ENCODE measurements around the gene EHD1.

EHD1 gene

GRCh38 chr11:64921384-64921783 lies 43.0 kb upstream of the EHD1 start:
- H3K4me3 ChIP-seq (replicated peaks in 1 of 2; ENCODE audit: low read depth in 2 of 2, low read length in 2 of 2): no peak overlapping the region
- TF ChIP-seq CTCF (IDR thresholded peaks at IDR 0.05; ENCODE audit: low read depth, low read length): no peak
- DNase-seq (ENCODE audit: low read depth in 2 of 2): no peak

- no peak overlapping the region for H3K4me3 ChIP-seq (replicated peaks in 1 of 2; ENCODE audit: low read depth in 2 of 2, low read length in 2 of 2)
- TF ChIP-seq CTCF (IDR thresholded peaks at IDR 0.05; ENCODE audit: low read depth, low read length): no peak
- no peak for DNase-seq (ENCODE audit: low read depth in 2 of 2)
Measured at GRCh38 chr11:64920124-64920523, 41.7 kb upstream of the EHD1 start.

GRCh38 chr11:64919627-64920026 lies 41.2 kb upstream of the EHD1 start:
- no peak for DNase-seq (ENCODE audit: low read depth in 2 of 2)

GRCh38 chr11:64918017-64918416 lies 39.6 kb upstream of the EHD1 start:
- DNase-seq (ENCODE audit: low read depth in 2 of 2): peak; percentile 62 to 75
- H3K4me3 ChIP-seq (replicated peaks in 1 of 2; ENCODE audit: low read depth in 2 of 2, low read length in 2 of 2): peak overlapping the region; percentile 50 to 92
- TF ChIP-seq CTCF (IDR thresholded peaks at IDR 0.05; ENCODE audit: low read depth, low read length): peak; percentile 29

More at GRCh38 chr11:64919627-64920026, 41.2 kb upstream of the EHD1 start:
- no peak overlapping the region for H3K4me3 ChIP-seq (replicated peaks in 1 of 2; ENCODE audit: low read depth in 2 of 2, low read length in 2 of 2)
- no peak for TF ChIP-seq CTCF (IDR thresholded peaks at IDR 0.05; ENCODE audit: low read depth, low read length)

GRCh38 chr11:64917663-64917995 lies 39.2 kb upstream of the EHD1 start:
- no peak for TF ChIP-seq CTCF (IDR thresholded peaks at IDR 0.05; ENCODE audit: low read depth, low read length)
- peak overlapping the region; percentile 50 to 92 for H3K4me3 ChIP-seq (replicated peaks in 1 of 2; ENCODE audit: low read depth in 2 of 2, low read length in 2 of 2)
- peak in 1 of 2 donors; percentile 7 for DNase-seq (ENCODE audit: low read depth in 2 of 2)

- no peak for TF ChIP-seq CTCF (IDR thresholded peaks at IDR 0.05; ENCODE audit: low read depth, low read length)
- H3K4me3 ChIP-seq (replicated peaks in 1 of 2; ENCODE audit: low read depth in 2 of 2, low read length in 2 of 2): peak within 1 kb of the TSS; percentile 92 to 95
- DNase-seq (ENCODE audit: low read depth in 2 of 2): peak; percentile 100
Measured at GRCh38 chr11:64916775-64917662, 38.6 kb upstream of the EHD1 start, which contains the start of gene ATG2A. Gene ATG2A, minus strand, starts transcription at chr11:64917209. Its CDS starts 74 bp downstream, at chr11:64917135.
